ENCODE results near the gene SSH2.

DNA sequence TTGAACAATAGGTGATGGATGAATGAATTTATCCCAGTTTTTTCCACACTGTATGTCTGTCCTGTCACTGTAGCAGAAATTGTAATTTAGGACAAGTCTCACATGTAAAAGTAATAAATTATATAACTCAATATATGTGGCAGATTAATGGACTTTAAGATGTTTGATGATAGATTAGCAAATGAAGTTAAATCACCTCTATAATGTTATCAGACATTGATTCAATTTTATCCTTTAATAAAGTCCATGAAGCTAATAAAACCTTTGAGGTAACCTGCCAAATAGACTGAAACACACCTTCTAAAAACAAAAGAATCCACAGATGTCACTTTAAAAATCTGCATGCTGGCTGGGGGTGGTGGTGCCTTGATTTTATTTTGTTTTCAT, 224.0 kb downstream of the SSH2 start:
- TF ChIP-seq, protein P1, sequence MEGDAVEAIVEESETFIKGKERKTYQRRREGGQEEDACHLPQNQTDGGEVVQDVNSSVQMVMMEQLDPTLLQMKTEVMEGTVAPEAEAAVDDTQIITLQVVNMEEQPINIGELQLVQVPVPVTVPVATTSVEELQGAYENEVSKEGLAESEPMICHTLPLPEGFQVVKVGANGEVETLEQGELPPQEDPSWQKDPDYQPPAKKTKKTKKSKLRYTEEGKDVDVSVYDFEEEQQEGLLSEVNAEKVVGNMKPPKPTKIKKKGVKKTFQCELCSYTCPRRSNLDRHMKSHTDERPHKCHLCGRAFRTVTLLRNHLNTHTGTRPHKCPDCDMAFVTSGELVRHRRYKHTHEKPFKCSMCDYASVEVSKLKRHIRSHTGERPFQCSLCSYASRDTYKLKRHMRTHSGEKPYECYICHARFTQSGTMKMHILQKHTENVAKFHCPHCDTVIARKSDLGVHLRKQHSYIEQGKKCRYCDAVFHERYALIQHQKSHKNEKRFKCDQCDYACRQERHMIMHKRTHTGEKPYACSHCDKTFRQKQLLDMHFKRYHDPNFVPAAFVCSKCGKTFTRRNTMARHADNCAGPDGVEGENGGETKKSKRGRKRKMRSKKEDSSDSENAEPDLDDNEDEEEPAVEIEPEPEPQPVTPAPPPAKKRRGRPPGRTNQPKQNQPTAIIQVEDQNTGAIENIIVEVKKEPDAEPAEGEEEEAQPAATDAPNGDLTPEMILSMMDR (conservative IDR thresholded peaks at IDR 0.05; ENCODE audit: low read depth, low read length), result no peak
- no peak for TF ChIP-seq EZH2 (IDR thresholded peaks at IDR 0.05; ENCODE audit: low read length, unreplicated experiment)

All from PC-3 (cell line).